OCI-LY7 (cell line): ENCODE data around the gene ARMH4. TPM values are rescaled to one million over a fixed set of nuclear protein-coding genes. Genes with fewer than 3 reads are reported as not detected.
A peak's percentile ranks its signal among the peaks of the same experiment; 100 is the strongest.

ENCODE experiments used
- BruUV-seq: library from RNA; stranded (reverse); fragments of 400-500 nt; replicated peaks from 2 replicates; lab custom pipeline; 2021; lab: Mats Ljungman, UMichigan
- CTCF ChIA-PET: fragments of 300-600 bp; sonication (Branson Sonifier 250); formaldehyde crosslinking; loops from one replicate; lab custom pipeline; 2022; ENCODE audit warnings: antibody characterized with exemption; ENCODE audit not compliant: unreplicated experiment; lab: Charles Lee
- POLR2A ChIA-PET: fragments of 300-600 bp; sonication (Branson Sonifier 250); formaldehyde crosslinking; loops from one replicate; lab custom pipeline; 2022; ENCODE audit warnings: antibody characterized with exemption; lab: Charles Lee
- DNase-seq: peaks from one replicate; pipeline ENCODE4 v3.0.0-alpha.2; 2015; ENCODE audit warnings: low spot score
- H2AFZ ChIP-seq: fragments of 200-600 bp; sonication (generic), shearing (Covaris generic); 2 replicates; pipeline ENCODE4 v1.6.1; 2014; ENCODE audit warnings: mild to moderate bottlenecking, antibody characterized with exemption, low read length, moderate library complexity
- H3K27ac ChIP-seq: fragments of 200-600 bp; sonication (generic); 2 replicates; pipeline ENCODE4 v1.5.1; 2014; ENCODE audit warnings: mixed run types, low read depth, mild to moderate bottlenecking, moderate library complexity, low read length, inconsistent platforms; ENCODE audit not compliant: poor library complexity, severe bottlenecking
- H3K36me3 ChIP-seq: fragments of 200-600 bp; sonication (generic); 2 replicates; pipeline ENCODE4 v1.6.1; 2014; ENCODE audit warnings: mild to moderate bottlenecking, antibody characterized with exemption, low read length, moderate library complexity, mixed read lengths; ENCODE audit not compliant: insufficient read depth
- H3K4me1 ChIP-seq: fragments of 200-600 bp; sonication (generic); 2 replicates; pipeline ENCODE4 v1.5.1; 2014; ENCODE audit warnings: mild to moderate bottlenecking, low read length; ENCODE audit not compliant: insufficient read depth, poor library complexity, severe bottlenecking
- H3K4me2 ChIP-seq: fragments of 200-600 bp; sonication (generic); 2 replicates; pipeline ENCODE4 v1.6.1; 2014; ENCODE audit warnings: mild to moderate bottlenecking, low read length
- H3K4me3 ChIP-seq: fragments of 200-600 bp; sonication (generic); 2 replicates; pipeline ENCODE4 v1.5.1; 2014; ENCODE audit warnings: mild to moderate bottlenecking, low read depth, low read length; ENCODE audit not compliant: poor library complexity, severe bottlenecking
- H3K79me2 ChIP-seq: fragments of 200-600 bp; sonication (generic); 2 replicates; pipeline ENCODE4 v1.6.1; 2016; ENCODE audit warnings: low read depth, mild to moderate bottlenecking, low read length, moderate library complexity, mixed read lengths; ENCODE audit not compliant: insufficient read depth
- H3K9me2 ChIP-seq: fragments of 200-600 bp; sonication (generic); 2 replicates; pipeline ENCODE4 v1.6.1; 2016; ENCODE audit warnings: mild to moderate bottlenecking, low read length, mixed read lengths; ENCODE audit not compliant: insufficient read depth
- H3K9me3 ChIP-seq: fragments of 200-600 bp; sonication (generic); 2 replicates; pipeline ENCODE4 v1.6.1; 2014; ENCODE audit warnings: mild to moderate bottlenecking, mixed run types, low read length, mixed read lengths
- H4K20me1 ChIP-seq: fragments of 200-600 bp; sonication (generic); 2 replicates; pipeline ENCODE4 v1.6.1; 2014; ENCODE audit warnings: mild to moderate bottlenecking, antibody characterized with exemption, low read length, moderate library complexity, mixed read lengths; ENCODE audit not compliant: insufficient read depth
- CTCF ChIP-seq: fragments of 200-600 bp; sonication (generic); conservative IDR thresholded peaks from 2 replicates; pipeline ENCODE4 v1.5.1; 2014; ENCODE audit warnings: mild to moderate bottlenecking, antibody characterized with exemption, low read length, moderate library complexity, mixed read lengths
- EZH2phosphoT487 ChIP-seq: fragments of 200-600 bp; sonication (generic); IDR thresholded peaks from 2 replicates; pipeline ENCODE4 v1.6.1; 2018; ENCODE audit warnings: low read depth, borderline replicate concordance, mild to moderate bottlenecking, mixed run types, antibody characterized with exemption, low read length, moderate library complexity, mixed read lengths
- intact Hi-C: fragments of 100-400 bp; cut with micrococcal nuclease; formaldehyde crosslinking; loops from one replicate; pipeline ENCODE4 v1.10.0; 2022; ENCODE audit not compliant: unreplicated experiment
- total RNA-seq, 2 experiments: library from RNA; depleted of rRNA in 1 of 2; stranded (reverse); fragments of >200 nt in 1 of 2; shearing (Covaris generic) in 1 of 2; gene quantifications; 2 replicates each; pipeline ENCODE4 v1.2.3, GENCODE V29; 2014 to 2022

ARMH4 gene
- total RNA-seq, 2 experiments from 2014 or later, result 0.25 TPM; not detected in 1

GRCh38 chr14:58072288-58073071, 79.5 kb downstream of the ARMH4 start:
- H3K9me2 ChIP-seq, result no peaks in the 10 kb centered on the region
- H3K4me1 ChIP-seq, result no peaks in the 10 kb centered on the region
- DNase-seq, result peak; percentile 57
- H3K9me3 ChIP-seq, result no peaks in the 10 kb centered on the region
- no peaks in the 10 kb centered on the region for H3K79me2 ChIP-seq
- POLR2A ChIA-PET, result no interaction called here
- TF ChIP-seq EZH2phosphoT487, result no peak
- TF ChIP-seq CTCF, result peak; percentile 82
- intact Hi-C loops, result loop anchor here (2.0 kb wide), 1 partner anchor 586 kb away; no protein-coding TSS in a partner anchor
- H3K36me3 ChIP-seq, result no peaks in the 10 kb centered on the region
- no peak overlapping the region for H3K4me2 ChIP-seq
- CTCF ChIA-PET, result interaction anchor here (1.0 kb wide), 1 partner anchor 9 kb away, joined by 5 read pairs; no protein-coding TSS in a partner anchor
- no TSS peak for BruUV-seq
- H4K20me1 ChIP-seq, result no peaks in the 10 kb centered on the region
- no peak overlapping the region for H3K4me3 ChIP-seq
- H2AFZ ChIP-seq, result no peak overlapping the region
- H3K27ac ChIP-seq, result no peak overlapping the region

DNA sequence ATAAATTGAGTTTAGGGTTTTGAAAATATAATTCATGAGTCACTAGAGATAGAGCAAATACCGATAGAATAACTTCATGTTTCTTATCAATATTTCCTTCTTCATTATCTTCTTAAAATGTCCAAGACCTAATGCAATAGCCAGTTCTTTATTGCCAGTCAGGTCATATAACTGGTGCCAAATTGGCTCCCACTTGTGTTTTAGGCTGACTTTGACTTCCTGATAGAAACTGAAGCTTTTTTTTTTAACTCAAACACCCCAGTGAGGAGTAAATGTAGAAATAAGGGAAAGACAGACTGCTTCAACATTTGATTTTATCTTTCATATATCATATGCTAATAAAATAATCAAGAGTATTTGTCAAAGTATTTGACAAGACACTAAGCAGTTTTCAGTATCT, 80.7 kb downstream of the ARMH4 start:
- no TSS peak for BruUV-seq
- TF ChIP-seq EZH2phosphoT487, result no peak
- TF ChIP-seq CTCF, result no peak
- ChIA-PET POLR2A (no interaction called here), CTCF (no interaction called here)
- no peak overlapping the region for H3K4me3 ChIP-seq
- H3K27ac ChIP-seq, result no peak overlapping the region
- H3K9me3 ChIP-seq, result no peaks in the 10 kb centered on the region
- H3K36me3 ChIP-seq, result no peaks in the 10 kb centered on the region
- no peaks in the 10 kb centered on the region for H3K9me2 ChIP-seq
- intact Hi-C loops, result no loop called here
- no peaks in the 10 kb centered on the region for H3K79me2 ChIP-seq
- no peaks in the 10 kb centered on the region for H3K4me1 ChIP-seq
- DNase-seq, result no peak
- H2AFZ ChIP-seq, result no peak overlapping the region
- H4K20me1 ChIP-seq, result no peaks in the 10 kb centered on the region
- no peak overlapping the region for H3K4me2 ChIP-seq

DNA sequence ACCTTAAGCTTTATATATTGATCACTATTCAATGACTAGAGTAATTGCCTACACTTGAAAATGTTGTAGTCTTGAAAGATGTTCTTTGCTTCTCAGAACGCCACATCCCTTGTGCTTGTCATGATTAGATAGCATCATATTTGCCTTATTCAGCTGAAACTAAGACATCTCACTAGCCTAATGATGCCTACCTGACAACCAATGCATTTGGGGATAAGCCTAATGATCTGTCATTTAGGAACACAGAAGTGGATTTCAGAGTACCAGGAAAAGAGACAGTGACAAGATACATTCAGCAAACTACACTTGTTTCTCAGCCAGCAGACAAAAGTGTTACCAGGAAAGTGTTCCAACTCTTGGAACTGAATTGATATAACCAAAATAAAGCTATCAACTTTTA, 83.7 kb downstream of the ARMH4 start:
- DNase-seq, result no peak
- H3K4me1 ChIP-seq, result no peaks in the 10 kb centered on the region
- no peaks in the 10 kb centered on the region for H4K20me1 ChIP-seq
- H3K4me3 ChIP-seq, result no peak overlapping the region
- no TSS peak for BruUV-seq
- no peak overlapping the region for H3K27ac ChIP-seq
- no peak overlapping the region for H3K4me2 ChIP-seq
- H3K36me3 ChIP-seq, result no peaks in the 10 kb centered on the region
- CTCF ChIA-PET, result no interaction called here
- no peaks in the 10 kb centered on the region for H3K9me2 ChIP-seq
- H3K79me2 ChIP-seq, result no peaks in the 10 kb centered on the region
- H3K9me3 ChIP-seq, result no peaks in the 10 kb centered on the region
- POLR2A ChIA-PET, result no interaction called here
- no peak for TF ChIP-seq CTCF
- TF ChIP-seq EZH2phosphoT487, result no peak
- no peak overlapping the region for H2AFZ ChIP-seq
- intact Hi-C loops, result no loop called here
